H1 (cell line): ENCODE measurements around the gene AKR7A3. TPM values are rescaled to one million over a fixed set of nuclear protein-coding genes. Genes with fewer than 3 reads are reported as not detected.

ENCODE experiments used
- CTCF ChIA-PET: fragments of 300-600 bp; sonication (Branson Sonifier 250); formaldehyde crosslinking; loops from one replicate; lab custom pipeline; 2021; ENCODE audit not compliant: partially characterized antibody; lab: Charles Lee
- POLR2A ChIA-PET: fragments of 300-600 bp; sonication (Branson Sonifier 250); formaldehyde crosslinking; loops from one replicate; lab custom pipeline; 2021; ENCODE audit warnings: inconsistent platforms; ENCODE audit not compliant: partially characterized antibody; lab: Charles Lee
- DNase-seq, 2 experiments: peaks; one replicate each; pipeline versions ENCODE4 v3.0.0 to v3.0.0-alpha.2; 2010 to 2022; ENCODE audit warnings: low spot score in 2 of 2, low read depth in 1 of 2, mixed read lengths in 1 of 2
- FAIRE-seq: peaks from 2 replicates; lab custom pipeline; 2011; peaks lifted over from hg19 to GRCh38; lab: Jason Lieb, UNC
- H2AFZ ChIP-seq: 2 replicates; pipeline ENCODE4 v1.8.1; 2012; ENCODE audit warnings: low read length, inconsistent platforms
- H2AK5ac ChIP-seq: 2 replicates; pipeline ENCODE4 v1.6.1; 2013; ENCODE audit warnings: low read depth, low read length
- H2BK120ac ChIP-seq: replicated peaks from 2 replicates; pipeline ENCODE3; 2013; ENCODE audit warnings: low read depth, low read length, inconsistent platforms
- H2BK12ac ChIP-seq: 2 replicates; pipeline ENCODE4 v1.6.1; 2013; ENCODE audit warnings: low read depth, low read length
- H2BK15ac ChIP-seq: 2 replicates; pipeline ENCODE4 v1.6.1; 2013; ENCODE audit warnings: low read length
- H2BK20ac ChIP-seq: 2 replicates; pipeline ENCODE4 v1.6.1; 2013; ENCODE audit warnings: low read length
- H2BK5ac ChIP-seq: 2 replicates; pipeline ENCODE4 v1.6.1; 2013; ENCODE audit warnings: low read depth, low read length
- H3K14ac ChIP-seq: 2 replicates; pipeline ENCODE4 v1.6.1; 2013; ENCODE audit warnings: inconsistent platforms; ENCODE audit not compliant: insufficient read length
- H3K18ac ChIP-seq: 2 replicates; pipeline ENCODE4 v1.6.1; 2013; ENCODE audit warnings: low read length; ENCODE audit errors: extremely low read depth
- H3K23ac ChIP-seq: 2 replicates; pipeline ENCODE4 v1.6.1; 2013; ENCODE audit warnings: inconsistent platforms; ENCODE audit not compliant: insufficient read length
- H3K23me2 ChIP-seq: 2 replicates; pipeline ENCODE4 v1.6.1; 2013; ENCODE audit warnings: low read depth, low read length
- H3K27ac ChIP-seq: 2 replicates; pipeline ENCODE4 v1.6.1; 2011; ENCODE audit warnings: low read depth, low read length, inconsistent platforms
- H3K27me3 ChIP-seq, 4 experiments: replicated peaks in 1 of 4; 1 replicate in 1 of 4; 2 replicates in 3 of 4; pipeline versions ENCODE4 v1.6.1 to v1.8.1; 2011 to 2013; ENCODE audit warnings: low read length in 3 of 4, mild to moderate bottlenecking in 3 of 4, inconsistent platforms in 2 of 4, mixed read lengths in 2 of 4, moderate library complexity in 1 of 4; ENCODE audit not compliant: control insufficient read depth in 3 of 4, insufficient read depth in 3 of 4; ENCODE audit errors: extremely low read depth in 1 of 4
- H3K36me3 ChIP-seq, 4 experiments: 2 replicates each; pipeline versions ENCODE4 v1.6.1 to v1.8.1; 2011 to 2013; ENCODE audit warnings: mild to moderate bottlenecking in 4 of 4, low read length in 3 of 4, moderate library complexity in 2 of 4, control low read depth in 1 of 4, inconsistent platforms in 1 of 4; ENCODE audit not compliant: insufficient read depth in 4 of 4, control insufficient read depth in 2 of 4
- H3K4ac ChIP-seq: replicated peaks from 2 replicates; pipeline ENCODE3; 2013; ENCODE audit warnings: low read length, low read depth, mixed read lengths, inconsistent platforms; ENCODE audit not compliant: insufficient read length
- H3K4me1 ChIP-seq, 4 experiments: replicated peaks in 1 of 4; 1 replicate in 1 of 4; 2 replicates in 3 of 4; pipeline versions ENCODE4 v1.6.1 to v1.8.1; 2011 to 2013; ENCODE audit warnings: low read length in 3 of 4, inconsistent platforms in 2 of 4, mixed read lengths in 1 of 4; ENCODE audit not compliant: insufficient read depth in 4 of 4, control insufficient read depth in 3 of 4
- H3K4me2 ChIP-seq, 2 experiments: 2 replicates each; pipeline versions ENCODE4 v1.6.1 to v1.8.1; 2011 to 2013; ENCODE audit warnings: low read depth in 2 of 2, low read length in 2 of 2, control low read depth in 1 of 2, inconsistent platforms in 1 of 2, mild to moderate bottlenecking in 1 of 2; ENCODE audit not compliant: insufficient read depth in 1 of 2
- H3K4me3 ChIP-seq, 4 experiments: fragments of 200-600, 300-600 bp in 1 of 4; sonication (generic), shearing (Covaris generic), sonication (Bioruptor Twin) in 1 of 4; 2 replicates each; pipeline versions ENCODE4 v1.5.1 to v1.8.1; 2011 to 2016; ENCODE audit warnings: low read length in 4 of 4, low read depth in 3 of 4, control low read depth in 2 of 4, inconsistent platforms in 2 of 4, mild to moderate bottlenecking in 2 of 4, mixed read lengths in 1 of 4, moderate library complexity in 1 of 4; ENCODE audit not compliant: insufficient read depth in 2 of 4; ENCODE audit errors: extremely low read depth in 1 of 4
- H3K56ac ChIP-seq: replicated peaks from 2 replicates; pipeline ENCODE3; 2013; ENCODE audit warnings: low read depth, mild to moderate bottlenecking, mixed read lengths, low read length, inconsistent platforms; ENCODE audit not compliant: insufficient read length
- H3K79me1 ChIP-seq: 2 replicates; pipeline ENCODE4 v1.6.1; 2013; ENCODE audit warnings: low read depth, low read length, control low read depth
- H3K79me2 ChIP-seq, 2 experiments: 2 replicates each; pipeline versions ENCODE4 v1.6.1 to v1.8.1; 2012 to 2013; ENCODE audit warnings: low read length in 2 of 2, mild to moderate bottlenecking in 2 of 2, inconsistent platforms in 1 of 2; ENCODE audit not compliant: insufficient read depth in 2 of 2, control insufficient read depth in 1 of 2
- H3K9ac ChIP-seq, 4 experiments: replicated peaks in 1 of 4; 1 replicate in 1 of 4; 2 replicates in 3 of 4; pipeline versions ENCODE4 v1.6.1 to v1.8.1; 2011 to 2013; ENCODE audit warnings: low read depth in 3 of 4, low read length in 3 of 4, control low read depth in 2 of 4, mild to moderate bottlenecking in 2 of 4, moderate library complexity in 2 of 4, inconsistent platforms in 1 of 4; ENCODE audit errors: extremely low read depth in 1 of 4
- H3K9me3 ChIP-seq, 2 experiments: 2 replicates each; pipeline versions ENCODE4 v1.6.1 to v1.8.1; 2012 to 2013; ENCODE audit warnings: mild to moderate bottlenecking in 2 of 2, moderate library complexity in 2 of 2, control low read depth in 1 of 2, inconsistent platforms in 1 of 2, low read depth in 1 of 2, low read length in 1 of 2, mixed read lengths in 1 of 2; ENCODE audit not compliant: insufficient read depth in 2 of 2
- H4K20me1 ChIP-seq, 2 experiments: replicated peaks in 1 of 2; 2 replicates each; pipeline versions ENCODE3 to v1.8.1; 2011 to 2013; ENCODE audit warnings: inconsistent platforms in 2 of 2, low read length in 2 of 2, mild to moderate bottlenecking in 1 of 2; ENCODE audit not compliant: insufficient read depth in 2 of 2, control insufficient read depth in 1 of 2
- H4K5ac ChIP-seq: 2 replicates; pipeline ENCODE4 v1.6.1; 2013; ENCODE audit warnings: low read length, low read depth, mixed read lengths, inconsistent platforms; ENCODE audit not compliant: insufficient read length
- H4K8ac ChIP-seq: 2 replicates; pipeline ENCODE4 v1.8.0; 2013; ENCODE audit warnings: mild to moderate bottlenecking, moderate library complexity, low read length, inconsistent platforms; ENCODE audit not compliant: insufficient read depth; ENCODE audit errors: extremely low read depth
- H4K91ac ChIP-seq: replicated peaks from 2 replicates; pipeline ENCODE3; 2013; ENCODE audit warnings: low read length, mixed read lengths, inconsistent platforms; ENCODE audit not compliant: insufficient read length
- BRCA1 ChIP-seq: IDR thresholded peaks from 2 replicates; pipeline ENCODE4 v1.6.1; 2012; ENCODE audit warnings: low read depth, low read length, improper control_type of control experiment
- CBX8 ChIP-seq: fragments of 300-800, 300-1000 bp; sonication (generic); IDR thresholded peaks from 2 replicates; pipeline ENCODE4 v1.7.1; 2016; ENCODE audit warnings: low read depth, low read length, borderline replicate concordance
- CHD1 ChIP-seq: IDR thresholded peaks from 2 replicates; pipeline ENCODE4 v1.6.1; 2012; ENCODE audit warnings: low read depth, low read length, improper control_type of control experiment
- CREB1 ChIP-seq: IDR thresholded peaks from 2 replicates; pipeline ENCODE4 v1.6.1; 2012; ENCODE audit warnings: inconsistent platforms
- CTBP2 ChIP-seq: IDR thresholded peaks from 2 replicates; pipeline ENCODE4 v1.7.0; 2011; ENCODE audit warnings: borderline replicate concordance, mild to moderate bottlenecking, moderate library complexity, mixed read lengths, low read length; ENCODE audit not compliant: insufficient read depth, insufficient read length
- CTCF ChIP-seq, 3 experiments: IDR thresholded peaks; 1 replicate in 2 of 3; 2 replicates in 1 of 3; pipeline versions ENCODE4 v1.5.1 to v1.6.1; 2011; ENCODE audit warnings: low read length in 3 of 3, mild to moderate bottlenecking in 3 of 3, inconsistent platforms in 2 of 3, low read depth in 1 of 3, moderate library complexity in 1 of 3; ENCODE audit not compliant: insufficient read depth in 1 of 3; ENCODE audit errors: control extremely low read depth in 1 of 3
- EGR1 ChIP-seq: IDR thresholded peaks from 2 replicates; pipeline ENCODE4 v1.6.1; 2011; ENCODE audit warnings: low read depth, low read length, borderline replicate concordance
- EZH2 ChIP-seq: fragments of 200-600 bp; sonication (generic); IDR thresholded peaks from 2 replicates; pipeline ENCODE4 v1.7.1; 2012; ENCODE audit warnings: low read depth, mild to moderate bottlenecking, moderate library complexity, low read length, inconsistent platforms; ENCODE audit not compliant: severe bottlenecking
- FOSL1 ChIP-seq: IDR thresholded peaks from 2 replicates; pipeline ENCODE4 v1.6.1; 2011; ENCODE audit warnings: mild to moderate bottlenecking, low read depth, low read length, moderate library complexity; ENCODE audit not compliant: insufficient read depth
- NRF1 ChIP-seq: IDR thresholded peaks from 2 replicates; pipeline ENCODE4 v1.6.1; 2011; ENCODE audit warnings: mild to moderate bottlenecking, low read depth, low read length, improper control_type of control experiment
- SIRT6 ChIP-seq: IDR thresholded peaks from one replicate; pipeline ENCODE4 v1.7.1; 2012; ENCODE audit warnings: low read length, inconsistent platforms
- ZNF274 ChIP-seq: IDR thresholded peaks from 2 replicates; pipeline ENCODE4 v1.7.0; 2012; ENCODE audit warnings: low read length, borderline replicate concordance; ENCODE audit errors: extremely low read depth
- WGBS, 2 experiments: shearing (Covaris generic) in 1 of 2; methylation state at CpG; one replicate each; pipeline versions ENCODE4 v1.1.6 to v1.1.7; 2013 to 2015; ENCODE audit warnings: low lambda C conversion rate in 2 of 2, mixed read lengths in 2 of 2, inconsistent platforms in 1 of 2, low coverage in 1 of 2, missing lambda C conversion rate in 1 of 2; ENCODE audit not compliant: insufficient replicate concordance in 2 of 2, insufficient coverage in 1 of 2, insufficient read length in 1 of 2; ENCODE audit errors: extremely low coverage in 1 of 2, missing lambda C conversion rate in 1 of 2; 5-methylcytosine and 5-hydroxymethylcytosine counted together
- polyA plus RNA-seq, 7 experiments: library from polyadenylated mRNA; depleted of rRNA in 3 of 7; stranded (reverse) in 5 of 7; unstranded in 2 of 7; fragments of >200 nt in 5 of 7; fragments of 200-250 nt in 2 of 7; gene quantifications; 1 replicate in 5 of 7; 2 replicates in 1 of 7; 4 replicates in 1 of 7; pipeline versions ENCODE4 v1.2.1 to v1.2.3, GENCODE V29; 2011 to 2013; ENCODE audit warnings: missing spikeins in 2 of 7, mixed read lengths in 2 of 7
- total RNA-seq: library from RNA; stranded (reverse); fragmentation: NEBNext Ultra II Directional; extraction: Animal tissue kit (Norgen Biotek cat#: 25700); gene quantifications from 2 replicates; pipeline ENCODE4 v1.2.1, GENCODE V29; 2021

The AKR7A3 gene
- total and polyA plus RNA-seq, 2 of the 8 experiments (the other 6 are each of a cell fraction or from before 2014, with no cell fraction given): 0.62 to 0.65 TPM

GRCh38 chr1:19234224-19234623, 54.3 kb downstream of the AKR7A3 start:
- TF ChIP-seq CREB1: no peak
- no peak for TF ChIP-seq BRCA1
- TF ChIP-seq ZNF274: no peak
- TF ChIP-seq NRF1: no peak
- TF ChIP-seq EZH2: no peak
- TF ChIP-seq CHD1: no peak
- no peak for TF ChIP-seq CTBP2
- no peak for TF ChIP-seq CTCF (IDR thresholded peaks at IDR 0.05; ENCODE audit: control extremely low read depth in 1 of 3, insufficient read depth in 1 of 3, low read depth in 1 of 3, low read length in 3 of 3)
- TF ChIP-seq CBX8: no peak
- no peak for TF ChIP-seq SIRT6
- no peak for TF ChIP-seq EGR1
- no peak for TF ChIP-seq FOSL1

More at GRCh38 chr1:19234224-19234623, 54.3 kb downstream of the AKR7A3 start:
- no peak overlapping the region for H2AFZ ChIP-seq
- H2BK5ac ChIP-seq: no peak overlapping the region
- no peak overlapping the region for H4K5ac ChIP-seq
- no peak overlapping the region for H3K18ac ChIP-seq
- H4K20me1 ChIP-seq: peaks cover 0 to 4% of the 10 kb centered on the region in 2 experiments
- H2BK12ac ChIP-seq: no peak overlapping the region
- H3K9me3 ChIP-seq: no peaks in the 10 kb centered on the region
- no peak overlapping the region for H3K4me3 ChIP-seq
- no peak overlapping the region for H3K27ac ChIP-seq
- H3K79me2 ChIP-seq: no peaks in the 10 kb centered on the region
- no peak for DNase-seq
- H3K23ac ChIP-seq: no peak overlapping the region
- H3K4ac ChIP-seq: no peak overlapping the region
- no peak overlapping the region for H2BK15ac ChIP-seq
- H3K36me3 ChIP-seq: peaks cover 51 to 89% (median 74%) of the 10 kb centered on the region in 4 experiments
- no peak overlapping the region for H3K9ac ChIP-seq
- H3K56ac ChIP-seq: no peak overlapping the region
- no peaks in the 10 kb centered on the region for H3K4me1 ChIP-seq
- H3K27me3 ChIP-seq: no peaks in the 10 kb centered on the region
- WGBS, 2 experiments: 91% methylated on average over 3 of the region's 3 CpGs; no CpG with 5 or more reads in 1 of the 2 experiments
- no peak overlapping the region for H2BK20ac ChIP-seq
- FAIRE-seq: no peak
- no peaks in the 10 kb centered on the region for H3K79me1 ChIP-seq
- CTCF ChIA-PET: interaction anchor here (0.7 to 1.5 kb wide), 6 partner anchors 14 to 468 kb away, joined by 3 to 4 read pairs (median 3); no protein-coding TSS in a partner anchor
- H2BK120ac ChIP-seq: no peak overlapping the region
- H3K4me2 ChIP-seq: no peak overlapping the region
- H4K91ac ChIP-seq: no peak overlapping the region
- H3K23me2 ChIP-seq: no peaks in the 10 kb centered on the region
- H4K8ac ChIP-seq: no peak overlapping the region
- H2AK5ac ChIP-seq: no peak overlapping the region
- no peak overlapping the region for H3K14ac ChIP-seq
- POLR2A ChIA-PET: interaction anchor here (1.0 to 2.0 kb wide), 4 partner anchors 10 to 24 kb away, joined by 3 to 5 read pairs (median 4); partner anchors contain the start of genes EMC1 and MRTO4
